HG03095 (cell line): ENCODE results near the gene NENF.
"Not testable (repeated sequence)": the region's sequence is repeated elsewhere in the genome, so short reads cannot be mapped to it uniquely, and the experiment has no call there.

Experiments
- ATAC-seq: cut with Tn5 transposase; IDR thresholded peaks from one replicate; pipeline ENCODE4 v1.9.1; 2021; ENCODE audit warnings: moderate library complexity; ENCODE audit not compliant: unreplicated experiment

The NENF gene

GRCh38 chr1:212458817-212459216 lies 26.1 kb downstream of the NENF start:
- no peak for ATAC-seq

DNA sequence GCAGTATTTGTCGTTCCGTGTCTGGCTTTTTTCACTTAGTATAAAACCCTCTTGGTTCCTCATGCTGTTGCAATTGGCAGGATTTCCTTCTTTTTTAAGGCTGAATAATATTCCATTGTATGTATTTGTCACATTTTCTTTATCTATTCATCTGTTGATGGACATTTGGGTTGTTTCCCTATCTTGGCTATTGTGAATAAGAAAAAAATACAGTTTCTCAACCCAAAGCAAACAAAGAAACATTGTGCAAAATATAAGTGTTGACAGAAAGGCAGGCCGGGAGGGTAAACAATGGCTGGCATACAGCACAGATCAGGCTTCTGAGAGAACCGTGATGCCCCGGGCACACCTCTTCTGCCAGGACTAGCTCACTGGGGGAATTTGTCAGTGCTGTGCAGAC lies 26.9 kb downstream of the NENF start:
- no peak for ATAC-seq

DNA sequence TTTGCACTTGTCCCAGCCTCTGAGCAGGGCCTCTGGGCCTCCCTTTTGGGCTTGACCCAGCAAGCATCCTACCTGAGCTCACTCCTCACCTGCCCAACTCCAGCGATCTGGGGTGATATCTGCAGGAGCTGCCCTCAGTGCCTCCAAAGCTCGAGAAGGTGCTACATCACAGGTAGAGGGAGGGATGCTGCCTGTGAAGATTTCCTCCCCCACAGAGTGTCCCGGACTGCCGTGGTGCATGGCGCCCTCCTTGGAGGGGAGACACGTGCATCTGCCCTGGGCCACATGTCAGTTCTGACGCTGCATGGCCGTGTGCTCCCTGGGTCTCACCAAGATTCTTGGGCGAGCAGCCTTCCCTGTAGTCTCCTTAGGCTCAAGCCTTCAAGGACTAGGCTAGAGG lies 27.7 kb downstream of the NENF start:
- no peak for ATAC-seq

- ATAC-seq: no peak
Measured at GRCh38 chr1:212461916-212462660, 29.4 kb downstream of the NENF start.

DNA sequence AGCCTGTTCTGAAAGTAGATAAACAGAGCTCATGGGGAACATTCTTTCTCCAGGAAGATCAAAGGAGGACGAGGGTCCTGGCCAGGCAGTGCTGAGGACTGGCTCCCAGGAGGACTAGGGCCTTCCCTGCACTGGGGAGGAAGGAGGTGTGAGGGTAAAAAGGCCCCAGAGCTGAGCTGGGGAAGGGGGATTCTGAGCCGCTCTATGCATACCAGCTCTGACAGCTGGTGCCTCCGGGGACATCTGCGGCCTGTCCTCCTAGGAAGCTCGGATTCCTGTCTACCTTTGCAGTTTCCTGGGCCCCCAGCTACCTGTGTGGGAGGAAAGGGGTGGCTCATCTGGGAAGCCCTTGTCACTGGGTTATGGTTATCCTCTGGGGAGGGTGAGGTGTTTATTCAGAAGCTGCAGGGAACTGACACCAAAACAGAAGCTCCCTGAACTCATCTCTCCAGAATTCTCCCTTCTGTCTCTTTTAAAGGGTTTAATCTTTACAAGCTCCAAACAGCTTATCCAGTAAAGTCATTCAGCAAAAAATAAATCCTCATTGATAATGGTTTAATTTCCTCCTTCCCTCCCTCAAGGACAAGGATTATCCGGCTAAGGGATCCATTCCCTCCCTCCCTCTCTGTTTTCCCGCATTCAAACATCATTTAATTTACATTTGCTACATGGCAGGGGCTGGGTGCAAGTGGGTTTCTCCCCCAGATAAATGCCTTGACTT lies 31.0 kb downstream of the NENF start:
- ATAC-seq: no peak

- no peak for ATAC-seq
Measured at GRCh38 chr1:212465311-212465710, 32.6 kb downstream of the NENF start.

DNA sequence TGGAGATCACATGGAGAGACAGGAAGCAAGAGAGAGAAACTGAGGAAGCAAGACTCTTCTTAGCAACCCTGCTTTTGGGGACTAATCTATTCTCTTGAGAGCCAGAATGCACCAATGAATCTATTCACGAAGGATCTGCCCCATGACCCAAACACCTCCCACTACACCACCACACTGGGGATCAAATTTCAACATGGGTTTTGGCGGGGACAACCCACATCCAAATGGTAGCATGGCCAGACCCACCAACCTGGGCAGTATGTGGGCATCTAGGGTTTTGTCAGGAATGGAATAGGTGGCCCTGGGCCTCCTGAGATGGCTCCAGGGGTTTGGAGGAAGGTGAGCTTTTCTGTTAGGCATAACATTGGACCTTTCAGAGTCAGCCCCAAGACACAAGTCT lies 33.7 kb downstream of the NENF start:
- no peak for ATAC-seq

- ATAC-seq: no peak
Measured at GRCh38 chr1:212466898-212467650, 34.4 kb downstream of the NENF start.

DNA sequence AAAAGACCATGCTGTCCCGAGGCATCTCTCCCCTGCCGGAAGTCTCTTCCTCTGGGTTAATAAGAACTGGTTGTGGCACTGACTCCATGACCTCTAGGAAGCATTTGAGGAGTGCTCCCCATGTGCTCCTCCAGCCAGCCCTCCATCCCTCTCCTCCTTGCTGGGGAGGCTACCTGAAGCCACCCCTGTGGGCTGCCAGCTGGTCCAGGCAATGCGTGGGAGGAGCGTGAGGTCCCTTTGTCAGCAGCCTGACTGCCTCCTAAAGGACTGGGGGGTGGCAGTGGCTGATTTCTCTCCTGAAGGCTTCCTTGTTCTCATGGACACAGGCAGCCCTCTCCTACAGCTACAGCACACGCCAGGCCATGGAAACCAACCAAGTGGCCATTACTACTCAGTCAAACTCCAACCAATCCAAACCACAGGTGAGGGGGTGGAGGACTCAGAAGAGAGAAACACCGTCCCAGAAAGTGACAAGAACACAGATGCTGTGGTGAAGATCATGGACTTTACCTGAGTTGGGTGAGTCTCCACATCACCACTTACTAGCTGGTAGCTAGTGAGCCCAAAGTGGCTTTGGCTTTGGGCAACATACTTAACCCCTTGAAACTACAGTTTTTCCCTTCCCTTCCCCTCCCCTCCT lies 35.2 kb downstream of the NENF start:
- ATAC-seq: no peak

DNA sequence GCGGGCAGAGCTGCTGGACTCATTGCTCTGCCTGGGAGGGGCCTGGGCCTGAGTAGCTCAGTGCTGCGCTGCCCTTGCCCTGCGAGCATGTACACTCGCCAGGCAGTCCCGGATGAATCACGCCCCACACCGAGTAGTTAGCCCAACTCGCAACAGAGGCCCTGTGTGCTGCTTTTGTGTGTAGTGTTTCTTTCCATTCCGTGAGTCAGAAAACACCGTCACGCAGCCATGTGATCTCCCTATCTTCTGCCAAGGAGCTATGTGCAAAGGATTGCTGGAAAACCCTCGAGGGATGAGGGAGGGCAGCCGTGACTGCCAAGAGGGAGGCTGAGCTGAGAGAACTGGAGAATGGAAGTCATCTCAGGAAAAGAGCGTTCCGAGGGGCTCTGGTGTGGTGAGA lies 37.3 kb downstream of the NENF start:
- ATAC-seq: no peak

DNA sequence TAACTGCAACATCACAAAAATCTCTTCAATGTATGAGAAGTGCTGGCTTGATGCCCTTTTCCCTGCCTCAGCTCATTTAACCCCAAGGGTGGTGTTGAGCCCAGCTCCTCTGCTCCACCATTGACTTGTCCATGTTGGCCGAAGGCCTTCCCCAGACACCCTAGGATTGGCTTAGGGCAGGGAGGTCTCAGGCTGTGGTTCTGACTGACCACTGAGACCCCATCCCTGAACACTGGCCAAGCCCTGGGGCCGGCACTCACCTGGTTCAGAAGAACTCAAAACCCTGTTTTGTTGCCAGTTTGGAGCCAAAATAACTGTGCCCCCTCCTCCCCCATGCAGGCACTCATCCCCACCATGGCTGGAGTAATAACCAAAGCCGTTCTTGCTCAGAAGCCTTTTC lies 38.6 kb downstream of the NENF start:
- ATAC-seq: no peak

DNA sequence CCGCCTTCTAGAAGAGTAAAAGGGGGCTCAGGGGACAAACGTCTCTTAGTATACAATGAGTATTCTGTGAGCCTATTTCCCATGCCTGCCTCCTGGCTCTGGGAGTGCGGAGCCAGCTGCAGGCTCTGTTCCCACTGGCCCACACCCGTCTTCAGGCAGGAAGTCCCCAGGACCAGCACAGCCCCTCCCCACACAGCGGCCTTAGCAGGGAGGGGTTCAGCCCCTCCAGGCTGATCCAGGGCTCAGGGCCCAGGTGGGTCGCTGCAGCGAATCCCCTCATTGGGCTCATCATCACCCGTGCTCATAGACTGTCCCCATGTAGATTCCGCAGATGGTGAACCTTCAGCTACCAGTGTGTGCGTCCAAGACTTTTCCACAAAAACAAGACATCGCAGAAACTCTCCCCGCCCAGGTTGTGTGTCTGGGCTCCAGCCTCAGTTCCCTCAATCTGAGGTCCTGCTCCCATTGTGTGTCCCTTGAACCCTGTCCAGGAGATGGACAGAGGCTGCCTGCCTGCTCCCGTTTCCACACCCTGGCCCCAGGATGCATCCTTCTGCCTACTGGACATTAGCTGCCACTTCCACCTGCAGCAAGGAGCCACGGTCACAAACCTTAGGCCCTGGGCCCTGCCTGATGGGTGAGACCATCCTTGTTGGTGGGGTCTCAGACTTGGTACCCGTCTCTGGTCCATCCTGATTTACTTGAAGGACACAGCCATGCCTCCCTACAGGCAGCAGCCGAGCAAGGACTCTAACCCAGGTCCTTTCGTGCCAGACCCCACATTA lies 39.4 kb downstream of the NENF start:
- ATAC-seq: no peak

DNA sequence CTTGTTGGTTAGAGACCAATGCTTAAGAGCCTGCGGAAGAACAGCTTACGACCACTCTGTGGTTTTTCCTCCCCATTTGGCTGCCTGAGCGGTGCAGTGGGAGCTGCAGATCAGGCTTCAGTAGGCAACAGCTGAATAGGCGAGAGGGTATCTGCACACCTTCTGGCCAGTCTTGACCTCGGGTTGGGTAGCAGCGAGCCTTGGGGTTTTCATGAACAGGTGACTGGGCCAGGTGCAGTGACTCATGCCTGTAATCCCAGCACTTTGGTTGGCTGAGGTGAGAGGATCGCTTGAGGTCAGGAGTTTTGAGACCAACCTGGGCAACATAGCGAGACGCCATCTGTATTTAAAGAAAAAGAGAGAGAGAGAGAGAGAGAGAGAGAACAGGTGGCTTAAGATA lies 41.0 kb downstream of the NENF start:
- no peak for ATAC-seq

- ATAC-seq: no peak
Measured at GRCh38 chr1:212475151-212475550, 42.4 kb downstream of the NENF start.

DNA sequence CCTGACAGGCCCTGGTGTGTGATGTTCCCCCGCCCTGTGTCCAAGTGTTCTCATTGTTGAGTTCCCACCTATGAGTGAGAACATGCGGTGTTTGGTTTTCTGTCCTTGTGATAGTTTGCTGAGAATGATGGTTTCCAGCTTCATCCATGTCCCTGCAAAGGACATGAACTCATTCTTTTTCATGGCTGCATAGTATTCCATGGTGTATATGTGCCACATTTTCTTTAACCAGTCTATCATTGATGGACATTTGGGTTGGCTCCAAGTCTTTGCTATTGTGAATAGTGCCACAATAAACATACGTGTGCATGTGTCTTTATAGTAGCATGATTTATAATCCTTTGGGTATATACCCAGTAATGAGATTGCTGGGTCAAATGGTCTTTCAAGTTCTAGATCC lies 43.1 kb downstream of the NENF start:
- not testable (repeated sequence) for ATAC-seq

GRCh38 chr1:212477014-212477679 lies 44.4 kb downstream of the NENF start:
- ATAC-seq: peak; percentile 94

DNA sequence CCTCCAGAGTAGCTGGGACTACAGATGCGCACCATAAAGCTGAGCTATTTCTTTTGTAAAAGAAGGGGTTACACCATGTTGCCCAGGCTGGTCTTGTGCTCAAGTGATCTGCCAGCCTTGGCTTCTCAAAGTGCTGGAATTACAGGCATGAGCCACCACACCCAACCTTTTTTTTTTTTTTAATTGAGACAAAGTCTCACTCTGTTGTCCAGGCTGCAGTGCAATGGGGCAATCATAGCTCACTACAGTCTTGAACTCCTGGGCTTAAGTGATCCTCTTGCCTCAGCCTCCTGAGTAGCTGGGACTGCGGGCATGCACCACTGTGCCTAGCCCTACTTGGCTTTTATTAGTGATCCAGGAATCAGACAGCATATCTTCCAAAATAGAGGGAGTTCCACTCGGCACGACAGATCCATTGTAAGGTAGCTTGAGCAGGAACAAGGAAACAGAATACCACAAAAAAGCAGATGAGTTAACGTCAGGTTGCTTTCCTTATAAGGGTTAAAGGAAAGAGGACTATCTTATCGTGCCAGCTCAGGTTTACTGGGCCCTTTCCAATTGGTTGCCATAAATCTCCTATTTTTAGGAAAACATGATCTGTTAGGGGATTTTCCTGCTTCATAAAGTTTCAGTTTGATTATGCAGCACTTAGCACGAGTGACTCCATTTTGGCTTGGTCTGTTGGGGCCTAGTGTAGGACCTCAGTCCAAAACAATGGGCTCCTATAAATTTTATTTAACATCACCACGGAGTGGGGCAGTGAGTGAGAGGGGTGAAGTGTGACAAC lies 45.2 kb downstream of the NENF start:
- ATAC-seq: no peak

GRCh38 chr1:212478467-212479025 lies 45.8 kb downstream of the NENF start:
- no peak for ATAC-seq

DNA sequence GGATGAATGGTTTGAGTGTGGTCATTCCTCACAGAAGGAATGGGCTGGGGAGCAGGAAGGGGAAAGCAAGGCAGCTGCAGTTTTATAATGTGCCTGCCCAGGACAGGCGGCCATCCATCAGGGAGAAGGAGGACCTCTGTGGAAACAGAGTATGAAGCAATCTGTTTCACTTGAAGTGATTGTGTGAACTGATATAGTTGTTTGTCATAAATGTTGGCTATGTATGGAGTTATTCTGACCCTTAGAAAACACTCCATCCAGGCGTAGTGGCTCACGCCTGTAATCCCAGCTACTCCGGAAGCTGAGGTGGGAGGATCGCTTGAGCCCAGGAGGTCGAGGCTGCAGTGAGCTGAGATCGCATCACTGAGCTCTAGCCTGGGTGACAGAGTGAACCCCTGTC lies 46.5 kb downstream of the NENF start:
- ATAC-seq: no peak
